GM13977 (cell line): ENCODE results near the gene ELOB.

Experiments used
- DNase-seq: peaks from one replicate; pipeline ENCODE4 v3.0.0; 2012; ENCODE audit warnings: low spot score
- CTCF ChIP-seq: IDR thresholded peaks from 2 replicates; pipeline ENCODE4 v1.5.1; 2012; ENCODE audit warnings: mild to moderate bottlenecking, control low read depth; ENCODE audit not compliant: insufficient read depth; ENCODE audit errors: extremely low read depth, missing control alignments
- in situ Hi-C: fragments of 300-500 bp; cut with MboI; formaldehyde crosslinking; loops from one replicate; pipeline ENCODE4 v1.12.0; 2022; ENCODE audit warnings: low sequenced_read_pairs, low pct_unique_long_range_greater_than_20kb, mixed read lengths, inconsistent platforms; ENCODE audit not compliant: unreplicated experiment

ELOB gene

GRCh38 chr16:2756288-2757015, 20.6 kb downstream of the ELOB start:
- in situ Hi-C loops: no loop called here
- DNase-seq: no peak
- no peak for TF ChIP-seq CTCF

DNA sequence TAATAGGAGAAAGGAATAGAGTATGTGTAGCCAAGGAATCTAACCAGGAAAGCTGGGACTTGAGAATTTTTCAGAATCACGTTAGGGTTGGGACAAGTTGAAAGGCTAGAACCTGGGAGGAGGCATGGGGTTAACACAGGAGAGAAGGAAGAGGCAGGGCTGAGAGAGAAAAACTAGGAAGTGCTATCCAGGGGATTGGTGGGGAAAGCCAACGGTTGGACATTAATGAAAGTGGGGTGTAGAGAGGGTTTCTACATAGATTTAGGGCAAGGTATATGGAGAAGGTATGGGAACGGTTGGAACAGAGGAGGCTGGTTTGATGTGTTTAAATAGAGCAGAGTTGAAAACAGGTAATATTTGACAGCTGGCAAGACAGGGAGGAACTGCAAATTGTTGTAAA, 21.9 kb downstream of the ELOB start:
- TF ChIP-seq CTCF: no peak
- no peak for DNase-seq
- in situ Hi-C loops: no loop called here

- in situ Hi-C loops: no loop called here
- DNase-seq: no peak
- TF ChIP-seq CTCF: no peak
Observed at GRCh38 chr16:2753733-2754020, 23.4 kb downstream of the ELOB start.

GRCh38 chr16:2752850-2753732, 24.0 kb downstream of the ELOB start:
- no peak for TF ChIP-seq CTCF
- peak; percentile 91 for DNase-seq
- in situ Hi-C loops: no loop called here

DNA sequence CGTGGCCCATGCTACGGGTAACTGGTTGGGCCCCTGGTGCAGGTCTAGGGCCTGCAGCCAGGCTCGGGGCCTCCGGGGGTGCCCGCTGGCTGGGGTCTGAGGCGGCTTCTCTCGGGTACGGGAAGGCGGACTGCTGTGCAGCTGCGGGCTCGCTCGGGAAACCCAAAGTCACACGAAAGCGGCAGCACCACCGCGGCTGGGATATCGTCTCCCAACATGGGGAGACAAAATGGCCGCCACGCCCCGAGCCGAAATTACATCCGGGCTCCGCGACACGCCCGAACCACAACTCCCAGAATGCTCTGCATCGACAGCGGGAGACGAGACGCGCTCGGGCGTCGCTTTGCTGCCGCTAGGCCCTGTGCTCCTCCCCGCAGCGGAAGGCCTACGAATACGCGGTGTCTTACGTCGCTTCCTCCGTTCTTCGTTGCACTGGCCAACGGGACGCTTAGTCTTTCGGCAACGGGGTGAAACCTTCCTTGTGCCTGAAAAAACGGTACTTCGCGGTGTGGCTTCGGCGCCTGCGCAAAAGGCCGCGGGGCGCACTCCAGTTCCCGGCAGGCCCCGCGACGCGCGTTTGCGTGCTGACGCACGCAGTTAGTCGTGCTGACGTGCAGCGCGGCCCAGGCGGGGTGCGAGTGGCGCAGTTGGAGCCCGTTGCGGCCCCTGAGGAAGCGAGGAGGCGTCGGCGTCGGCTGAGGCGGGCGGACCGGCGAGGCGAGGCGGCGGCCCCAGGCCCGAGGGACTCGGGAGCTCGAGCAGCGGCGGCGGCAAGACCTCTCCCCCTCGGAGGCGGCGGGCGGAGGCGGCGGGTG, 24.8 kb downstream of the ELOB start, which contains the start of gene SRRM2:
TSS of gene SRRM2 (plus strand) at position 604 of the 815 bp plus-strand sequence. CDS start 3,727 bp downstream, outside the sequence.
- DNase-seq: peak; percentile 97
- TF ChIP-seq CTCF: no peak
- in situ Hi-C loops: no loop called here

DNA sequence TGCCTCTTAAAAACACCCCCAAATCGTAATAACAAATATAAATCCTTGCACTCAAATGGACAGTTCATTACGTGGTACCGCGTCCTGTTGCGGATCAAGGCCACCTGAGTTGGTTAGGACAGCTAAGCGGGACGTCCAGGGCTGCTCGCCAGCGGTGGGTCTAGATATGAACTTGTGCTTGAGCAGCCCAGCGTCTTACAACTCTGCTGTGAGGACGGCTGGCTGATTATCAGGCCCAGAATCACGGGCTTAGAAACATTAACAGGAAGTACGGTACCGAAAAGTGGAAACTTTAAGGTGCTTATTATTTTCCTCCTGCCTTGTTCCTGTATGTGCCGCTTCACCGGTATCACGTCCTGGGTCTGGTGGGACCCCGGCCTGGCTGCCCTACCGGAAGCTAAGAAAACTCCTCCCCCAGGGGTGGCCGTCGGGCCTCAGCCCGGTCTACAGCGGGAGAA, 25.5 kb downstream of the ELOB start:
- in situ Hi-C loops: no loop called here
- TF ChIP-seq CTCF: no peak
- DNase-seq: no peak
